Measurements from ENCODE around the gene HOXB2. TPM values are rescaled to one million over a fixed set of nuclear protein-coding genes. Genes with fewer than 3 reads are reported as not detected.
A peak's percentile ranks its signal among the peaks of the same experiment; 100 is the strongest.

HOXB2 gene
- total and polyA plus RNA-seq, 2 of the 8 experiments (the other 6 are each of a cell fraction or from before 2014, with no cell fraction given) = not detected

- TF ChIP-seq E2F6 (IDR thresholded peaks at IDR 0.05) (no peak), CHD2 (IDR thresholded peaks at IDR 0.05; ENCODE audit: low read length) (0 out of 2 replicates have a peak, but pooled peaks have one; percentile 19), SAP30 (IDR thresholded peaks at IDR 0.05; ENCODE audit: insufficient read depth, insufficient replicate concordance, low read length) (no peak), RBBP5 (IDR thresholded peaks at IDR 0.05; ENCODE audit: borderline replicate concordance, low read depth, low read length) (0 out of 2 replicates have a peak, but pooled peaks have one; percentile 13), CTBP2 (IDR thresholded peaks at IDR 0.05; ENCODE audit: borderline replicate concordance, insufficient read depth, insufficient read length, low read length) (no peak), TCF12 (IDR thresholded peaks at IDR 0.05; ENCODE audit: low read depth, low read length) (0 out of 2 replicates have a peak, but pooled peaks have one; percentile 28), JUN (IDR thresholded peaks at IDR 0.05; ENCODE audit: low read depth, low read length) (no peak), POLR2A (IDR thresholded peaks at IDR 0.05; ENCODE audit: control extremely low read depth in 1 of 2, low read depth in 2 of 2, low read length in 2 of 2) (no peak), SP1 (IDR thresholded peaks at IDR 0.05; ENCODE audit: low read depth, low read length) (peak; percentile 49; the same call in 1 of the 2 replicates), PHF8 (conservative IDR thresholded peaks at IDR 0.05; ENCODE audit: low read depth, low read length) (no peak), KDM4A (IDR thresholded peaks at IDR 0.05; ENCODE audit: low read depth, low read length, severe bottlenecking) (no peak), RAD21 (IDR thresholded peaks at IDR 0.05 in 1 of 2, conservative IDR thresholded peaks at IDR 0.05 in 1 of 2; ENCODE audit: low read depth in 2 of 2, low read length in 2 of 2) (peak; percentile 90 to 91), EZH2 (IDR thresholded peaks at IDR 0.05; ENCODE audit: low read depth, low read length, severe bottlenecking) (no peak), TEAD4 (IDR thresholded peaks at IDR 0.05; ENCODE audit: low read depth, low read length) (no peak), USF2 (IDR thresholded peaks at IDR 0.05; ENCODE audit: low read length) (peak; percentile 11; the same call in 1 of the 2 replicates), ATF2 (IDR thresholded peaks at IDR 0.05; ENCODE audit: low read length) (no peak), TAF7 (optimal IDR thresholded peaks at IDR 0.05; ENCODE audit: borderline replicate concordance, low read depth, low read length) (no peak), JUND (IDR thresholded peaks at IDR 0.05; ENCODE audit: low read length) (peak; percentile 51; the same call in 1 of the 2 replicates), CEBPB (IDR thresholded peaks at IDR 0.05; ENCODE audit: low read depth, low read length) (no peak), CBX5 (IDR thresholded peaks at IDR 0.05; ENCODE audit: low read depth, low read length) (no peak)
Observed at GRCh38 chr17:48593840-48594537, 49.1 kb upstream of the HOXB2 start (continued).
